Measurements from ENCODE around the gene PRDX5. TPM values are rescaled to one million over a fixed set of nuclear protein-coding genes. Genes with fewer than 3 reads are reported as not detected.

Gene PRDX5
- total and polyA plus RNA-seq, 10 of the 15 experiments (the other 5 are each of a cell fraction or from before 2014, with no cell fraction given), result 95.7 to 406 (median 240) TPM

- no peak for TF ChIP-seq ZNF622 (IDR thresholded peaks at IDR 0.05)
- no peak for TF ChIP-seq SMAD1 (IDR thresholded peaks at IDR 0.05; ENCODE audit: low read depth, partially characterized antibody)
- no peak for TF ChIP-seq ZSCAN29 (IDR thresholded peaks at IDR 0.05)
Observed at GRCh38 chr11:64348383-64349024, 30.6 kb downstream of the PRDX5 start (continued).

- SMC1A ChIA-PET (ENCODE audit: uncharacterized antibody, unreplicated experiment), result interaction anchor here (1.1 kb wide), 1 partner anchor 8 kb away, joined by 3 read pairs; no protein-coding TSS in a partner anchor
- BruUV-seq (replicated peaks), result no TSS peak
- TF ChIP-seq MLLT1 (IDR thresholded peaks at IDR 0.05) (no peak), PBX3 (IDR thresholded peaks at IDR 0.05; ENCODE audit: insufficient replicate concordance, low read depth, low read length) (no peak), ZBED1 (IDR thresholded peaks at IDR 0.05; ENCODE audit: borderline replicate concordance) (no peak), ASH2L (IDR thresholded peaks at IDR 0.05; ENCODE audit: borderline replicate concordance, low read depth) (no peak), BACH1 (IDR thresholded peaks at IDR 0.05; ENCODE audit: borderline replicate concordance) (no peak), ETV6 (conservative IDR thresholded peaks at IDR 0.05 in 1 of 2, IDR thresholded peaks at IDR 0.05 in 1 of 2; ENCODE audit: borderline replicate concordance in 1 of 2, low read depth in 1 of 2) (no peak), RFX5 (IDR thresholded peaks at IDR 0.05; ENCODE audit: low read depth, low read length) (no peak)
- DNase-seq (ENCODE audit: low read depth, low spot score) (no peak), FAIRE-seq (no peak), ATAC-seq (no peak)
- peaks cover 0 to 9% of the 10 kb centered on the region in 2 experiments; a peak in 3 of 4 replicates for H3K36me3 ChIP-seq (ENCODE audit: control insufficient read depth in 2 of 2, insufficient read depth in 2 of 2, low read length in 1 of 2)
- CTCF ChIA-PET, result interaction anchor here (1.5 to 1.8 kb wide), 2 partner anchors 13 to 31 kb away, joined by 4 to 9 read pairs; partner anchors contain the start of genes PRDX5 and TRMT112
- no peaks in the 10 kb centered on the region for H3K4me1 ChIP-seq (ENCODE audit: control insufficient read depth, insufficient read depth, low read length)
- POLR2A ChIA-PET, result interaction anchor here (1.0 kb wide), 1 partner anchor 11 kb away, joined by 3 read pairs; no protein-coding TSS in a partner anchor
- H3K4me2 ChIP-seq (ENCODE audit: control insufficient read depth, insufficient read depth), result no peak overlapping the region
- intact Hi-C loops (cut with micrococcal nuclease; ENCODE audit: unreplicated experiment), result no loop called here
- no peaks in the 10 kb centered on the region for H3K27me3 ChIP-seq (replicated peaks in 1 of 2; ENCODE audit: control insufficient read depth in 2 of 2, insufficient read depth in 2 of 2, low read length in 1 of 2)
- in situ Hi-C loops (cut with MboI), result no loop called here
- no peaks in the 10 kb centered on the region for H3K79me2 ChIP-seq (ENCODE audit: control insufficient read depth, insufficient read depth, low read length)
- WGBS (ENCODE audit: insufficient coverage, insufficient replicate concordance, low lambda C conversion rate, missing lambda C conversion rate), result 84% methylated on average over 7 of the region's 7 CpGs
- no peak overlapping the region for H3K4me3 ChIP-seq
- no peak overlapping the region for H2AFZ ChIP-seq (ENCODE audit: control insufficient read depth, low read depth, low read length)
- H3K9me3 ChIP-seq (replicated peaks; ENCODE audit: control insufficient read depth, insufficient read depth, low read length), result no peaks in the 10 kb centered on the region
- no peak overlapping the region for H3K9ac ChIP-seq (ENCODE audit: control insufficient read depth, insufficient read depth, low read length)
- RAD21 ChIA-PET (ENCODE audit: unreplicated experiment), result interaction anchor here (1.1 kb wide), 1 partner anchor 31 kb away, joined by 3 read pairs; the partner anchor contains the start of gene PRDX5
- no peaks in the 10 kb centered on the region for H4K20me1 ChIP-seq (ENCODE audit: control insufficient read depth, insufficient read depth)
- no peak overlapping the region for H3K27ac ChIP-seq (ENCODE audit: control insufficient read depth, insufficient read depth)
Observed at GRCh38 chr11:64349025-64349387, 31.1 kb downstream of the PRDX5 start.

All from GM12878 (cell line).